Dedifferentiated amniotic fluid mesenchymal stem cell (primary cell): ENCODE results near the gene PIK3R4.

Source experiments
- DNase-seq: peaks from one replicate; pipeline ENCODE4 v3.0.0-alpha.2; 2016; ENCODE audit errors: extremely low spot score

Gene PIK3R4

GRCh38 chr3:130741946-130742610 is 4.6 kb downstream of the PIK3R4 start:
- DNase-seq, result no peak

GRCh38 chr3:130739848-130740247 is 6.8 kb downstream of the PIK3R4 start:
- DNase-seq, result no peak

DNA sequence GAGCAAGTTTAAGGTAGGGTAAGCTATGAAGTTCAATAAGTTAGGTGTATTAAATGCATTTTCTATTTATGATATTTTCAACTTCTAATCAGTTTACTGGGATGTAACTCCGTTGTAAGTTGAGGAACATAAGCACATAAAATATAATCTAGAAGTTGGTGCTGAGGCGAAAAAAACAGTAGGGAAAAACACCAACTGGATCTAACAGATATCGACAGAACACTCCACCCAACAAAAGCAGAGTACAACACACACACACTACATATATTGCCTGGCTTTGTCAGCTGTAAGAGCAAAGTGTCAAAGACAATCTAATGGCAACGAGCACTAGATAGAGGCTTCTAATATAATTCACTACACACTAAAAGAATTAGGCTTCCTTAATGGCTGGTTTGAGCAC is 8.4 kb downstream of the PIK3R4 start:
- DNase-seq, result no peak

GRCh38 chr3:130737622-130738021 is 9.0 kb downstream of the PIK3R4 start:
- no peak for DNase-seq

- no peak for DNase-seq
These were observed 13.3 kb downstream of the PIK3R4 start for GRCh38 chr3:130733236-130733875.

DNA sequence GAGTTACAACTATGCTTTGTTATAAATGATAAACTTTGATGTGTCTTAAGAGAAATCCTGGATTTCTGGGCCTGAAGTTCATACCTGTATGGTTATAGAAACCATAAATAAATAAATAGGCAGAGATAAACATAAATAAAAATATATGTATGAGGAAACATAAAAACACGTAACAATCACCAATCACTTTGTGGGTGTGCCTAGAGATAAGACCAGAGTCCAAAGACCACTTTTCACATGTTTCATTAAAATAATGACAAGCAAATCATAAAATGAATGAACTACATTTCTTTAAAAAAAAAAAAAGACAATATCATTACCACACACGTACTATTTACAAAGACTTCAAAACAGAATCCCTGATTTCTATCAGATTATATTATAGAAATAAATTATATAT is 14.1 kb downstream of the PIK3R4 start:
- no peak for DNase-seq

- DNase-seq, result no peak
These were observed 14.8 kb downstream of the PIK3R4 start for GRCh38 chr3:130731817-130732216.

DNA sequence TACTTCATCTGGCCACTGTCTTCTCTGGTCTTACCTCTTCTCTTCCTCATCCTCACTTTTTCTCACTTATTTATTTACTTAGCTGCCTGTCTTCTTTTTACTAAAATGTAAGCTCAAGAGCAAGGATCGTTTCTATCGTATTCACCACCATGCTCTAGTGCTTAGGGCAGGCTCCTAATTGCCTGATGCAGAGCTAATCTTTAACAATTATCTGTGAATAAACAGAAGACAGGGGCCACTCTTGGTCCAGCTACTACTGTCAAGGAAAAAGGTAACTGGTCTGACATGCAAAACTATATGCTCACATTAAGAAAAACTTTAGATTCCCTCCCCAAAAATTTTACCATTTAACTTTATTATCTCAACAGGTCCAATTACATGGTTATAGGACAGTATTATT is 17.5 kb downstream of the PIK3R4 start:
- no peak for DNase-seq

- no peak for DNase-seq
These were observed 18.6 kb downstream of the PIK3R4 start for GRCh38 chr3:130728037-130728436.

DNA sequence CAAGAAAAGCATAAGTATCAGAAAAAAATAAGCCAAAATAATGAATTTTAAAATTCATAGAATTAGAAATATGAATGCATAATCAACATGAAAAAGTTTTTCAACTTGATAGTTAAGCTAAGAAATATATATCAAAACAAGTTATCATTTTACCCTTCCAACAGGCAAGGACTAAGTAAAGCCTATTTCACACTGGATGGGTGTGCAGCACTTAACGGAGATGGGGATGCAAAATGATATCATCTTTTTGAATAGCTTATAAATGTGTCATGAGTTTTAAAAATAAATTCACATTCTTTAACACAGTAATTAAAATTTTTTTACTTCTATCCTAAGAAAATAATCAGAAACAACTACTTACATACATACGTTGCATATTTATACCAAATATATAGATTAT is 20.9 kb downstream of the PIK3R4 start:
- no peak for DNase-seq

- DNase-seq, result no peak
These were observed 31.0 kb downstream of the PIK3R4 start for GRCh38 chr3:130715616-130716015.

- DNase-seq, result no peak
These were observed 33.8 kb downstream of the PIK3R4 start for GRCh38 chr3:130712718-130713423.

DNA sequence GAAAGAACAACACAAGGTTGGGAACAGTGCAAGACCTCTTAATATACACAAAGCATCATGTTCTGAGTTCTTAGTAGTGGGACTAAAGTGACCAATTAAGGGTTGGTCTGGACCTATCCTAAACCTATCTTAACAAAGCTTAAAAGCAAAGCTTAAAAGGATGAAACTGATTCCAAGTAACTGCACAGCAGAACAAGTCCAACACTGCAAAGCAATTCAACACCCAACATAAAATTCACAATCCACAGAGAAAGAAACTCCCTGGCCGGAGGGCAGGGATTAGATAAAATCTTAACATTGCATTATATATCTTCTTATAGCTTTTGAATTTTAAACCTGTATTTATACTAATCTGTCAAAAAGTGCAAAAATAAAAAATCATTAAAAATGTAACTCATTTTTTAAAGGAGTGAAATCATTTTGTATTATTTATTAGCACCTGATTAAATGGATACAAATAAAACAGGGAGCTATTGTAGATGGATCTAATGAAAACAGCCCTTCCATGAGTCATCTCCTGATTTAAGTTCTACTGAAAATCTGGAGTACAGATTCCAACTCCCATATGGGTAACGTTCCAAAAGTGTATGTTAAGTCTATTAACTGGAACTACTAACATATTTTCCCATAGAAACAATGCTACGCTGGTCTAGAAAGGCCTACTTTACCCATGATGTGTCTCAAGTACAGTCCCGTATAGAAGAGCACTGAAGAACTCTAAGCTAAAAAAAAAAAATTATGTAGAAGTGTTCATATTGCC is 34.9 kb downstream of the PIK3R4 start:
- no peak for DNase-seq

DNA sequence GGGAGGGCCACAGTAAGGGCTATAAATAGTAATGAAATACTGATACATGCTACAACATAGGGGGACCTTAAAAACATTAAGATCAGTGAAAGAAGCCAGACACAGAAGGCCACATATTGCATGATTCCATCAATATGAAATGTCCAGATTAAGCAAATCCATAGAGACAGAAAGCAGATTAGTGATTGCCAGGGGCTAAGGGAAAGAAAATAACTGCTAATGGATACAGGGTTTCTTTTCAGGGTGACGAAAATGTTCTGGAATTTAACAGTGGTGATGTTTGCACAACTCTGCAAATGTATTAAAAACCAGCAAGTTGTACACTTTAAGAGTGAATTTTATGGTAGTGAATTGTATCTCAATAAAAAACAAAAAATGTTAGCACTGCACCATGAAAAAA is 37.0 kb downstream of the PIK3R4 start:
- no peak for DNase-seq

DNA sequence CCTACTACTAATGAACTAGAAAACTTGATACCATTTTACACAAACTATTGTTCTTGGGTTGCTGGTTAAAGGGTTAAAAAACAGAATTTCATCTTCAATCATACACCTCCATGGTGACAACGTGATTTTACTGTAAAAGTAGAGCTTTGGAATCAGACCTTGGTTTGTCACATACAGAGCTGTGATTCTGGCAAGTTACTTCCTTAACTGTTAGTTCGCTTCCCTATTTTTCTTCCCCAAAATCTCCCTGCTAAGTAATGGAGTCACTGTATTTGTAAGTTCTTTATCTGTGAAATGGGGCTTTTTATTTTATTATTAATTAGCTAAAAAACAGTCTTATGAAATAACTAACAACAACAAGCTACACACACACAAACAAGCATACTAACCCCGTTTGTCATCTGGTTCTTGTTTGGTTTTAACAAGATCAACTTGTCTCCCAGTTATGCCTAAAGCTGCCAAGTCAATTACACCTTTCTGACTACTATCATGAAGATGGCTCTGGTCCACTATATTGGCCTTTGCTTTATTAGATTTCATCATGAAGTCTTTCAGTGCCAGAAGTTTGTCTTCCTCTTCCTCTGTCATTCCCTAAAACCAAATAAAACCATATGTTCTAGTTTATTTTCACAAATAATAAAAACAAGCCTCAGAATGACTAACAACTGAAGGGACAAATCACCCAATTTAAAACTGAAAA is 38.6 kb downstream of the PIK3R4 start:
- no peak for DNase-seq

DNA sequence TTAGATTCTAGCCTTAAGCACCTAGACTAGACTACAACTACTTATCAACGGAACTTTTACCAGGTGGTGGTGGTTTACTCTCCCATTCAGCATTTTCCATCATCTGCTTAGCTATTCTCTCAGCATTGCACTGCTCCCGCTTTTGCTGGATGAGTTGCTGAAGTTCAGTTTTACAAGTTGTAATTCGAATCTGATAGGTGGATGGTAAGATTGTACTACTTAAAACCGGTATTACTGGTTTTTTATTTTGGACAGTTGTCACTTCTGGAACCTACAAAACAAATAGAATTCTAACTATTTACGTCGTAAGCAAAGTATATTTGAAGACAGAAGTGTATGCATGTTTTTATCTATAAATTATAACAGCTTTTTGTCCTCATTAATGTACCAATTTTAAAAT is 41.1 kb downstream of the PIK3R4 start:
- DNase-seq, result no peak

DNA sequence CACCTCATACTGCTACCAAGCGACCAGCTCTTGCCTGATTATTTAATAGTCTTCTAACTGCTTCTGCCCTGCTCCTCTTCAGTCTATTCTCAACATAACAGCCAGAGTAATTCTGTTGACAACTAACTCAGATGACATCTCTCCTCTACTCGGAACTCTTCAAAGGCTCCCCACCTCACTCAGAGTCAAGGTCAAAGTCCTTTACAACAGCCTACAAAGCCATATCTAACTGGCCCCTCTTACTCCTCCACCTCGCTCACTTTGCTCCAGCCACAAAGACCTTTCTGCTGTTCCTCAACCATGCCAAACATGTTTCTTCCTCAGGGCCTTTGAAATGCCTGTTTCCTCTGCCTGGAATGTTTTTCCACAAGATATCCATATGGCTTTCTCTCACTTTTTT is 43.6 kb downstream of the PIK3R4 start:
- DNase-seq, result no peak

- DNase-seq, result no peak
These were observed 46.1 kb downstream of the PIK3R4 start for GRCh38 chr3:130700541-130700940.

DNA sequence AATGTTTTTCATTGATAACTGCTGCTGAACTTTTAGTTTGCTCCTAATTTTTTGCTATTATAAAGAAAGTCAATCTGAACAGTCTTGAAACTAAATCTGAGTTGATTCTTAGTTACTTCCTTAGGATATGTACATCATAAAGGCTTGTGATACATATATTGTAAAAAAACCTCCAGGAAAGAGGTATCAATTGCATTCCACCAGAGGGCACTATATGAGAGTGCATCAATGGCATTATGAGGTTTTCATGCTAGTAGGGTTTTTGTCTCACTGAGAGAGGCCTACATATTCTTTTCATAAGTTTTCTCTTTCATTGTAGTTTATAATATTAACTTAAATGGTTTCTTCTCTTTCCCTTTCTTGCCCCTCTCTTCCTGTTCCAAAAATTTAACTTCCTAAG is 46.9 kb downstream of the PIK3R4 start:
- DNase-seq, result no peak

- DNase-seq, result no peak
These were observed 53.3 kb downstream of the PIK3R4 start for GRCh38 chr3:130693314-130693713.

DNA sequence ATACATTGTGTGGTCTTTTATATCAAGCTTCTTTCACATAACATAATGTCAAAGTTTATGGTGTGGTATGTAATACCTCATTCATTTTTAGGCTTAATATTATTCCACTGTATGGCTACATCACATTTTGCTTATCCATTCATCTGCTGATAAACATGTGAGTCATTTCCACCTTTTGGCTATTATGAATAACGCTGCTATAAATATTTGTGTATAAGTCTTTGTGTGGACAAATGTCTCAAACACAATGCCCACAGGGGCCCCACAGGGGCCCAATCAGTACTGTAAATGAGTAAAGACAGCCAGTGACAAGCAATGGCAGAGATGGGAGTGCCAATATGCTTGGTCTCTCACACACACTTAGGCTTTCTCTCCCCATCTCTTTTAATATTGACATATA is 54.2 kb downstream of the PIK3R4 start:
- no peak for DNase-seq
